ENCODE results near the gene PHLDB3. TPM values are rescaled to one million over a fixed set of nuclear protein-coding genes. Genes with fewer than 3 reads are reported as not detected.

Gene PHLDB3
- total and polyA plus RNA-seq, 10 donors = 8.0 to 23.0 (median 16.1) TPM

DNA sequence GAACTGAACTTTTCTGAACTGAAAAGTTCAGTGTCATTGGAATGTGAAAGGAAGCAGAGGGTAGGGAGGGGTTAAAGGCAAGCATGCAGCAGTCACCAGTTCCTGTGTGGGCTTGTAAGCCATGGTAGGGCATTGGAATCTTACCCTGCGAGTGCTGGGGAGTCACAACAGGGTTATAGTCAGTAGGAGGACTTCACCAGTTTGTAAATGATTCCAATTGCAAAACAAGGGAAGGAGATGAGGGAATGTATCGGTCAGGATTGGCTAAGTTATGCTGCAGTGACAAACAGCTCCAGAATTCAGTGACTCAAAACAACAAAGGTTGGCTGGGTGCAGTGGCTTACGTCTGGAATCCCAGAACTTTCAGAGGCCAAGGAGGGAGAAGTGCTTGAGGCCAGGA lies 52.0 kb downstream of the PHLDB3 start:
- H3K9me3 ChIP-seq = no peaks in the 10 kb centered on the region
- TF ChIP-seq POLR2A (IDR thresholded peaks at IDR 0.05) (no peak), POLR2AphosphoS5 (IDR thresholded peaks at IDR 0.05) (no peak)
- TF ChIP-seq, protein P1, sequence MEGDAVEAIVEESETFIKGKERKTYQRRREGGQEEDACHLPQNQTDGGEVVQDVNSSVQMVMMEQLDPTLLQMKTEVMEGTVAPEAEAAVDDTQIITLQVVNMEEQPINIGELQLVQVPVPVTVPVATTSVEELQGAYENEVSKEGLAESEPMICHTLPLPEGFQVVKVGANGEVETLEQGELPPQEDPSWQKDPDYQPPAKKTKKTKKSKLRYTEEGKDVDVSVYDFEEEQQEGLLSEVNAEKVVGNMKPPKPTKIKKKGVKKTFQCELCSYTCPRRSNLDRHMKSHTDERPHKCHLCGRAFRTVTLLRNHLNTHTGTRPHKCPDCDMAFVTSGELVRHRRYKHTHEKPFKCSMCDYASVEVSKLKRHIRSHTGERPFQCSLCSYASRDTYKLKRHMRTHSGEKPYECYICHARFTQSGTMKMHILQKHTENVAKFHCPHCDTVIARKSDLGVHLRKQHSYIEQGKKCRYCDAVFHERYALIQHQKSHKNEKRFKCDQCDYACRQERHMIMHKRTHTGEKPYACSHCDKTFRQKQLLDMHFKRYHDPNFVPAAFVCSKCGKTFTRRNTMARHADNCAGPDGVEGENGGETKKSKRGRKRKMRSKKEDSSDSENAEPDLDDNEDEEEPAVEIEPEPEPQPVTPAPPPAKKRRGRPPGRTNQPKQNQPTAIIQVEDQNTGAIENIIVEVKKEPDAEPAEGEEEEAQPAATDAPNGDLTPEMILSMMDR (IDR thresholded peaks at IDR 0.05 in 8 of 11, conservative IDR thresholded peaks at IDR 0.05 in 3 of 11) = no peak
- 60 to 77% (median 70%) methylated on average over 3 of the region's 3 CpGs for WGBS, 5 donors
- H3K4me3 ChIP-seq = no peak overlapping the region
- H3K27ac ChIP-seq = no peak overlapping the region
- H3K36me3 ChIP-seq = no peaks in the 10 kb centered on the region
- no peaks in the 10 kb centered on the region for H3K27me3 ChIP-seq (replicated peaks in 1 of 7)
- DNase-seq = no peak
- peaks cover 0 to 18% (median 0%) of the 10 kb centered on the region in 6 donors for H3K4me1 ChIP-seq
- intact Hi-C loops (cut with DNase I; ENCODE audit: low total_unique reads) = no loop called here

DNA sequence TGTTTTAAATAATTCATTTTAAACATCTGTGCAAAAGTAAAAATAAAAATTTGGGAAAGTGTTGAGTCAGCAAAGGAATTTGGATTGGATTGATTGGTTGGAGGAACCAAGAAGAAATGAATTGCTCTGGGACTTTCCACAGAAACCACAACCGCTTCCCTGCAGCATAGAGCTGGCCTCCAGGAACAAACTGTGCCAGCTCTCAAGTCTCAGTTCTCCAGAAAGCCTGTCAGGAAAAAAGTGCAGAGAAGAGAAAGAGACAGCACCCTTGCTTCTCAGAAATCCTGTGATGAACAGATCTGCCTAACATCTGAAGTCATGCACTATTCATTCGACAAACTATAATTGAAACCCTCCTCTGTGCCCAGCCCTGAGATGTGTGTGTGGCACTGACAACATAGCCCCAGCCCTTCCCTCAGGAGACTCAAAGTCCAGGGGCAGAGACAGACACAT lies 54.0 kb downstream of the PHLDB3 start:
- H3K27ac ChIP-seq = peak overlapping the region in 4 of 8 donors; percentile 33 to 58 (median 54)
- intact Hi-C loops (cut with DNase I; ENCODE audit: low total_unique reads) = no loop called here

DNA sequence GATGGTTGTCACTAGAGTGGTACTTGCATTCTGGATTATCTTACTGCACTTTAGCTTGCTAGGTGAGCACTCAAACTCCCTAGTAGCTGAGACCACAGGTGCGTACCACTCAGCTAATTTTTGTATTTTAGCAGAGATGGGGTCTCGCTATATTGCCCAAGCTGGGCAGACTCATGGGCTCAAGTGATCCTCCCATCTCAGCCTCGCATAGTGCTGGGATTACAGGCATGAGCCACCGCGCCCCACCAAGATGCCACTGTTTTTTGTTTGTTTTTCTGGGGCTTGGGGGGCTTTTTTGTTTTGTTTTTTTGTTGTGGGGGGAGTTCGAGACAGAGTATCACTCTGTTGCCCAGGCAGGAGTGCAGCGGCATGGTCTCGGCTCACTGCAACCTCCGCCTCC lies 56.9 kb downstream of the PHLDB3 start:
- no peak overlapping the region for H3K27ac ChIP-seq
- 93 to 96% (median 95%) methylated on average over 9 of the region's 9 CpGs for WGBS, 5 donors
- no peaks in the 10 kb centered on the region for H3K36me3 ChIP-seq
- DNase-seq = no peak
- intact Hi-C loops (cut with DNase I; ENCODE audit: low total_unique reads) = loop anchor here (2.0 kb wide), 1 partner anchor 71 kb away; no protein-coding TSS in a partner anchor
- TF ChIP-seq, protein P1 (IDR thresholded peaks at IDR 0.05 in 8 of 11, conservative IDR thresholded peaks at IDR 0.05 in 3 of 11) = no peak
- TF ChIP-seq POLR2AphosphoS5 (IDR thresholded peaks at IDR 0.05) (no peak), POLR2A (IDR thresholded peaks at IDR 0.05) (no peak)
- no peaks in the 10 kb centered on the region for H3K27me3 ChIP-seq (replicated peaks in 1 of 7)
- no peaks in the 10 kb centered on the region for H3K9me3 ChIP-seq
- no peak overlapping the region for H3K4me3 ChIP-seq
- H3K4me1 ChIP-seq = peaks cover 0 to 21% (median 7%) of the 10 kb centered on the region in 6 donors

More for the DNA sequence above, 54.0 kb downstream of the PHLDB3 start:
- Histone ChIP-seq H3K4me1 (peaks cover 0 to 21% (median 5%) of the 10 kb centered on the region in 6 donors), H3K36me3 (no peaks in the 10 kb centered on the region), H3K9me3 (no peaks in the 10 kb centered on the region), H3K4me3 (no peak overlapping the region), H3K27me3 (replicated peaks in 1 of 7) (no peaks in the 10 kb centered on the region)
- no peak for TF ChIP-seq POLR2A (IDR thresholded peaks at IDR 0.05)
- TF ChIP-seq POLR2AphosphoS5 (IDR thresholded peaks at IDR 0.05) = peak in 1 of 3 donors; percentile 7
- 38 to 49% (median 42%) methylated on average over 2 of the region's 2 CpGs for WGBS, 5 donors
- no peak for DNase-seq

DNA sequence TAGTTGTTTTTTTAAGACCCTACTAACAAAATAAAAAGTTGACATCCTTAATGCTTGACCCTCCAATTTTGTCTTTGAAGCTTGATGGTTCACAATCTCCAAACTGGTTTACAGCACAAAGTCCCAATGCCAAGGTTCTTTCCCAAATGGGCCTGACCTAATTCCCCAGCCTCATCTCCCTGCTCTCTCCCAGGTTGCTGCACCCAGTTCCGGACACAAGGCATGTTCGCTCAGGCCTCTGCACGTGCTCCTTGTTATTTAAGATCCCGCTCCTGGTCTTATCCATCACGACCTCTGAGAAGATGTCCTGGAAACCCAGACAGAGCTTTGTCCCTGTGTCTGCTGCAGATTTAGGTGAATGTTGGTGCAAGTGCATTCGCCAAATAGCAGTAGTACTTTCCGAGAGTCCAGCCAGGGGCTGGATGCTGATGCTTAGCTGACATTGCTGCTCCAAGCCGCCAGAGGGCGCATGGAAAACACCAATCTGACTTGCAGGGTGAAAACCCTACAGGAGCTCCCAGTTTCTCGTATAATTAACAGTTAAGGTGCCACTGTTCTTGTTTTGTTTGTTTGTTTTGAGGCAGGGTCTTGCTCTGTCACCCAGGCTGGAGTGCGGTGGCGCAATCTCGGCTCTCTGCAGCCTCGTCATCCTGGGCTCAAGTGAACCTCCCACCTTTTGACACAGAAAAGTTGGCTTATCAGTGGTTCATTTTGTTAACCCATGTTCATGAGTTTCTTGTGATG lies 57.6 kb downstream of the PHLDB3 start:
- 29 to 35% (median 31%) methylated on average over 14 of the region's 14 CpGs for WGBS, 5 donors
- intact Hi-C loops (cut with DNase I; ENCODE audit: low total_unique reads) = loop anchor here (2.0 kb wide), 1 partner anchor 72 kb away; no protein-coding TSS in a partner anchor
- H3K4me3 ChIP-seq = no peak overlapping the region
- H3K27me3 ChIP-seq (replicated peaks in 1 of 7) = no peaks in the 10 kb centered on the region
- TF ChIP-seq POLR2A (IDR thresholded peaks at IDR 0.05) = no peak
- TF ChIP-seq, protein P1 (IDR thresholded peaks at IDR 0.05 in 8 of 11, conservative IDR thresholded peaks at IDR 0.05 in 3 of 11) = peak; percentile 92 to 98 (median 95)
- TF ChIP-seq POLR2AphosphoS5 (IDR thresholded peaks at IDR 0.05) = peak in 1 of 3 donors; percentile 16
- DNase-seq = peak; percentile 93
- no peak overlapping the region for H3K27ac ChIP-seq
- peaks cover 0 to 21% (median 7%) of the 10 kb centered on the region in 6 donors for H3K4me1 ChIP-seq
- no peaks in the 10 kb centered on the region for H3K9me3 ChIP-seq
- no peaks in the 10 kb centered on the region for H3K36me3 ChIP-seq
